Measurements from ENCODE around the gene CHCHD3. TPM values are rescaled to one million over a fixed set of nuclear protein-coding genes. Genes with fewer than 3 reads are reported as not detected.

CHCHD3 gene
- total and polyA plus RNA-seq, 9 of the 15 experiments (the other 6 are each of a cell fraction or from before 2014, with no cell fraction given), result 66.2 to 279 (median 204) TPM

DNA sequence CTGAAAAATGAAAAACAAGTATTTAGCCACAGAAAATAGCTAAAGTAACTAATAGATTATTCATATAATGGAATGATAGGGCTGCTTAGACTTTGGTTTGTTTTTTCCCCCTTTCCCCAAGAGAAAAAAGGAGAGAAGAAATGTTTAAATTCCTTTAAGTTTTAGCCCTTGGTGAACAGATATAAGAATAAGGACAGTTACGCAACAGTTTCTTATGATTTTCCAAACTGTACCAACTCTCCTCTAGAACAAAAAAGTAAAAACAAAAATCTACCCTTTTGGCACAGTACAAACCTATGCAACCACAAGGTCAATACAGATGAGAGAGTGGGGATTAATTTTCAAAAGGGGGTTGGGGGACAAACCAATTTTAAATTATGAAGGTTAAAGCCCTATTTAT is 227.7 kb downstream of the CHCHD3 start:
- Histone ChIP-seq H3K9me1 (ENCODE audit: control insufficient read depth, insufficient read depth, low read length) (no peaks in the 10 kb centered on the region), H3K9ac (ENCODE audit: insufficient read depth in 1 of 2, low read depth in 2 of 2, low read length in 2 of 2) (no peak overlapping the region), H3K27me3 (ENCODE audit: control insufficient read depth in 2 of 2, insufficient read depth in 2 of 2, low read length in 2 of 2) (no peaks in the 10 kb centered on the region), H3K36me3 (ENCODE audit: control insufficient read depth, insufficient read depth, low read length) (peaks cover 7% of the 10 kb centered on the region; the same call in 2 of the 3 replicates), H3K4me3 (no peak overlapping the region), H2AFZ (ENCODE audit: low read depth, low read length) (no peak overlapping the region), H3K79me2 (ENCODE audit: control insufficient read depth, insufficient read depth, low read length) (no peaks in the 10 kb centered on the region), H3K4me2 (ENCODE audit: insufficient read depth, low read length) (no peak overlapping the region), H3K27ac (ENCODE audit: extremely low read depth, low read depth, low read length) (no peak overlapping the region), H3K9me3 (replicated peaks; ENCODE audit: control insufficient read depth, insufficient read depth, low read depth, low read length) (no peaks in the 10 kb centered on the region), H4K20me1 (replicated peaks; ENCODE audit: control insufficient read depth, insufficient read depth, low read length) (no peaks in the 10 kb centered on the region), H3K4me1 (replicated peaks in 1 of 2; ENCODE audit: control insufficient read depth in 2 of 2, insufficient read depth in 2 of 2, low read length in 2 of 2) (no peaks in the 10 kb centered on the region)
- ChIA-PET POLR2A (no interaction called here), CTCF (ENCODE audit: low intra/inter-chr PET ratio) (no interaction called here)
- in situ Hi-C loops (cut with MboI), result no loop called here
- no TSS peak for BruUV-seq (replicated peaks)
- WGBS (ENCODE audit: insufficient coverage, low coverage, missing lambda C conversion rate), result 100% methylated on average over 1 of the region's 1 CpG
- FAIRE-seq (no peak), DNase-seq (ENCODE audit: extremely low read depth in 1 of 4, low spot score in 3 of 4) (no peak), ATAC-seq (no peak)
- intact Hi-C loops (cut with micrococcal nuclease), result no loop called here
- TF ChIP-seq CEBPB (tag; IDR thresholded peaks at IDR 0.05) (peak; percentile 86), CEBPG (CRISPR knock-in tag; IDR thresholded peaks at IDR 0.05) (no peak), CEBPG (tag; conservative IDR thresholded peaks at IDR 0.05 in 1 of 2, IDR thresholded peaks at IDR 0.05 in 1 of 2) (peak; percentile 62 to 90; a peak in 3 of 4 replicates), FIP1L1 (IDR thresholded peaks at IDR 0.05; ENCODE audit: low read depth, low read length, poor library complexity, severe bottlenecking) (no peak), ZNF695 (CRISPR knock-in tag; IDR thresholded peaks at IDR 0.05) (no peak), PRPF4 (IDR thresholded peaks at IDR 0.05; ENCODE audit: insufficient read depth, low read depth, low read length, poor library complexity, severe bottlenecking) (no peak), KHSRP (IDR thresholded peaks at IDR 0.05) (no peak)
- TF ChIP-seq, protein P1, sequence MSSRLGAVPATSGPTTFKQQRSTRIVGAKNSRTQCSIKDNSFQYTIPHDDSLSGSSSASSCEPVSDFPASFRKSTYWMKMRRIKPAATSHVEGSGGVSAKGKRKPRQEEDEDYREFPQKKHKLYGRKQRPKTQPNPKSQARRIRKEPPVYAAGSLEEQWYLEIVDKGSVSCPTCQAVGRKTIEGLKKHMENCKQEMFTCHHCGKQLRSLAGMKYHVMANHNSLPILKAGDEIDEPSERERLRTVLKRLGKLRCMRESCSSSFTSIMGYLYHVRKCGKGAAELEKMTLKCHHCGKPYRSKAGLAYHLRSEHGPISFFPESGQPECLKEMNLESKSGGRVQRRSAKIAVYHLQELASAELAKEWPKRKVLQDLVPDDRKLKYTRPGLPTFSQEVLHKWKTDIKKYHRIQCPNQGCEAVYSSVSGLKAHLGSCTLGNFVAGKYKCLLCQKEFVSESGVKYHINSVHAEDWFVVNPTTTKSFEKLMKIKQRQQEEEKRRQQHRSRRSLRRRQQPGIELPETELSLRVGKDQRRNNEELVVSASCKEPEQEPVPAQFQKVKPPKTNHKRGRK (tag; IDR thresholded peaks at IDR 0.05), result no peak
- TF ChIP-seq, protein P2, sequence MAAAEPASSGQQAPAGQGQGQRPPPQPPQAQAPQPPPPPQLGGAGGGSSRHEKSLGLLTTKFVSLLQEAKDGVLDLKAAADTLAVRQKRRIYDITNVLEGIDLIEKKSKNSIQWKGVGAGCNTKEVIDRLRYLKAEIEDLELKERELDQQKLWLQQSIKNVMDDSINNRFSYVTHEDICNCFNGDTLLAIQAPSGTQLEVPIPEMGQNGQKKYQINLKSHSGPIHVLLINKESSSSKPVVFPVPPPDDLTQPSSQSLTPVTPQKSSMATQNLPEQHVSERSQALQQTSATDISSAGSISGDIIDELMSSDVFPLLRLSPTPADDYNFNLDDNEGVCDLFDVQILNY (CRISPR knock-in tag; IDR thresholded peaks at IDR 0.05), result no peak
- TF ChIP-seq, protein P3, sequence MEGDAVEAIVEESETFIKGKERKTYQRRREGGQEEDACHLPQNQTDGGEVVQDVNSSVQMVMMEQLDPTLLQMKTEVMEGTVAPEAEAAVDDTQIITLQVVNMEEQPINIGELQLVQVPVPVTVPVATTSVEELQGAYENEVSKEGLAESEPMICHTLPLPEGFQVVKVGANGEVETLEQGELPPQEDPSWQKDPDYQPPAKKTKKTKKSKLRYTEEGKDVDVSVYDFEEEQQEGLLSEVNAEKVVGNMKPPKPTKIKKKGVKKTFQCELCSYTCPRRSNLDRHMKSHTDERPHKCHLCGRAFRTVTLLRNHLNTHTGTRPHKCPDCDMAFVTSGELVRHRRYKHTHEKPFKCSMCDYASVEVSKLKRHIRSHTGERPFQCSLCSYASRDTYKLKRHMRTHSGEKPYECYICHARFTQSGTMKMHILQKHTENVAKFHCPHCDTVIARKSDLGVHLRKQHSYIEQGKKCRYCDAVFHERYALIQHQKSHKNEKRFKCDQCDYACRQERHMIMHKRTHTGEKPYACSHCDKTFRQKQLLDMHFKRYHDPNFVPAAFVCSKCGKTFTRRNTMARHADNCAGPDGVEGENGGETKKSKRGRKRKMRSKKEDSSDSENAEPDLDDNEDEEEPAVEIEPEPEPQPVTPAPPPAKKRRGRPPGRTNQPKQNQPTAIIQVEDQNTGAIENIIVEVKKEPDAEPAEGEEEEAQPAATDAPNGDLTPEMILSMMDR (IDR thresholded peaks at IDR 0.05 in 2 of 3, conservative IDR thresholded peaks at IDR 0.05 in 1 of 3; ENCODE audit: insufficient read depth in 2 of 3, low read depth in 1 of 3, low read length in 3 of 3), result no peak
- TF ChIP-seq, protein P4, sequence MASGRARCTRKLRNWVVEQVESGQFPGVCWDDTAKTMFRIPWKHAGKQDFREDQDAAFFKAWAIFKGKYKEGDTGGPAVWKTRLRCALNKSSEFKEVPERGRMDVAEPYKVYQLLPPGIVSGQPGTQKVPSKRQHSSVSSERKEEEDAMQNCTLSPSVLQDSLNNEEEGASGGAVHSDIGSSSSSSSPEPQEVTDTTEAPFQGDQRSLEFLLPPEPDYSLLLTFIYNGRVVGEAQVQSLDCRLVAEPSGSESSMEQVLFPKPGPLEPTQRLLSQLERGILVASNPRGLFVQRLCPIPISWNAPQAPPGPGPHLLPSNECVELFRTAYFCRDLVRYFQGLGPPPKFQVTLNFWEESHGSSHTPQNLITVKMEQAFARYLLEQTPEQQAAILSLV (tag; IDR thresholded peaks at IDR 0.05), result 0 out of 2 replicates have a peak, but pooled peaks have one; percentile 27

Data from K562 (cell line).